ENCODE measurements around the gene DENND11.

- no peak for TF ChIP-seq CTCF (IDR thresholded peaks at IDR 0.05)
- TF ChIP-seq POLR2A (IDR thresholded peaks at IDR 0.05) = no peak
Observed at GRCh38 chr7:141664450-141664849, 37.5 kb downstream of the DENND11 start.
